ENCODE data around the gene RUNDC3A.

Gene RUNDC3A

GRCh38 chr17:44308320-44308818 lies at the start of gene RUNDC3A:
TSS of gene RUNDC3A (plus strand) at chr17:44308601. CDS start at chr17:44308833, 232 bp downstream.
- DNase-seq = peak; percentile 83

- no peak for DNase-seq
These were observed 49.5 kb upstream of the RUNDC3A start for GRCh38 chr17:44258811-44259351.

GRCh38 chr17:44260296-44260695 lies 48.1 kb upstream of the RUNDC3A start:
- DNase-seq = no peak

- no peak for DNase-seq
These were observed 45.7 kb upstream of the RUNDC3A start for GRCh38 chr17:44262654-44263225.

- no peak for DNase-seq
These were observed 45.0 kb upstream of the RUNDC3A start for GRCh38 chr17:44263345-44263902.

- no peak for DNase-seq
These were observed 41.8 kb upstream of the RUNDC3A start for GRCh38 chr17:44266402-44267164.

GRCh38 chr17:44267165-44267455 lies 41.3 kb upstream of the RUNDC3A start:
- no peak for DNase-seq

GRCh38 chr17:44267818-44268490 lies 40.4 kb upstream of the RUNDC3A start, which contains the start of gene SLC4A1:
TSS of gene SLC4A1 (minus strand) at chr17:44268135. CDS start at chr17:44262866, 5,269 bp downstream.
- no peak for DNase-seq

GRCh38 chr17:44268709-44269534 lies 39.5 kb upstream of the RUNDC3A start:
- DNase-seq = no peak

- no peak for DNase-seq
These were observed 38.7 kb upstream of the RUNDC3A start for GRCh38 chr17:44269535-44270240.

- DNase-seq = no peak
These were observed 36.0 kb upstream of the RUNDC3A start for GRCh38 chr17:44272321-44272951.

GRCh38 chr17:44272954-44273353 lies 35.4 kb upstream of the RUNDC3A start:
- DNase-seq = no peak

GRCh38 chr17:44273607-44274006 lies 34.8 kb upstream of the RUNDC3A start:
- DNase-seq = no peak

GRCh38 chr17:44277976-44278375 lies 30.4 kb upstream of the RUNDC3A start:
- DNase-seq = no peak

- DNase-seq = no peak
These were observed 29.1 kb upstream of the RUNDC3A start for GRCh38 chr17:44279346-44279665.

GRCh38 chr17:44279666-44280391 lies 28.6 kb upstream of the RUNDC3A start:
- DNase-seq = no peak

- no peak for DNase-seq
These were observed 27.9 kb upstream of the RUNDC3A start for GRCh38 chr17:44280392-44280937.

- DNase-seq = no peak
These were observed 26.8 kb upstream of the RUNDC3A start for GRCh38 chr17:44281570-44281969.

- DNase-seq = no peak
These were observed 26.1 kb upstream of the RUNDC3A start for GRCh38 chr17:44282264-44282663.

GRCh38 chr17:44283344-44284023 lies 24.9 kb upstream of the RUNDC3A start:
- DNase-seq = no peak
